Lung (tissue), 12 donors: ENCODE results near the gene ATG7. TPM values are rescaled to one million over a fixed set of nuclear protein-coding genes. Genes with fewer than 3 reads are reported as not detected.

Experiments used
- ATAC-seq: fragments of 200-7000 bp; cut with Tn5 transposase; one replicate; pipeline ENCODE4 v1.9.1; 2020; ENCODE audit warnings: moderate number of reproducible peaks; ENCODE audit not compliant: insufficient read depth, low FRiP score
- DNase-seq, 3 donors: peaks; one replicate each; pipeline ENCODE4 v3.0.0-alpha.2; 2013 to 2017
- H3K27ac ChIP-seq, 2 donors: one replicate each; pipeline ENCODE4 v1.5.1; 2013; ENCODE audit warnings: mild to moderate bottlenecking in 2 of 2, moderate library complexity in 2 of 2, control low read depth in 1 of 2, inconsistent platforms in 1 of 2, low read depth in 1 of 2, low read length in 1 of 2
- H3K27me3 ChIP-seq, 3 donors: one replicate each; pipeline ENCODE4 v1.5.1; 2013; ENCODE audit warnings: low read length in 2 of 3; ENCODE audit not compliant: control insufficient read depth in 3 of 3, insufficient read depth in 3 of 3
- H3K36me3 ChIP-seq, 4 donors: one replicate each; pipeline ENCODE4 v1.5.1; 2013; ENCODE audit warnings: low read length in 4 of 4, mild to moderate bottlenecking in 1 of 4, moderate library complexity in 1 of 4; ENCODE audit not compliant: control insufficient read depth in 4 of 4, insufficient read depth in 4 of 4
- H3K4me1 ChIP-seq, 5 donors: one replicate each; pipeline ENCODE4 v1.5.1; 2013; ENCODE audit warnings: low read length in 5 of 5, mild to moderate bottlenecking in 2 of 5, moderate library complexity in 1 of 5; ENCODE audit not compliant: control insufficient read depth in 5 of 5, insufficient read depth in 5 of 5
- H3K4me3 ChIP-seq: one replicate; pipeline ENCODE4 v1.5.1; 2013; ENCODE audit warnings: mild to moderate bottlenecking, control low read depth, moderate library complexity
- H3K9ac ChIP-seq, 2 donors: one replicate each; pipeline ENCODE4 v1.5.1; 2013; ENCODE audit warnings: low read length in 2 of 2, control low read depth in 1 of 2; ENCODE audit not compliant: insufficient read depth in 1 of 2
- H3K9me3 ChIP-seq, 4 donors: one replicate each; pipeline ENCODE4 v1.5.1; 2013; ENCODE audit warnings: low read length in 3 of 4, mild to moderate bottlenecking in 1 of 4, moderate library complexity in 1 of 4; ENCODE audit not compliant: control insufficient read depth in 4 of 4, insufficient read depth in 3 of 4
- WGBS, 2 donors: extraction: QIAGEN DNeasy Blood & Tissue Kit; methylation state at CpG; one replicate each; pipeline ENCODE4 v1.1.7; 2013; 5-methylcytosine and 5-hydroxymethylcytosine counted together
- polyA plus RNA-seq, 2 donors: library from polyadenylated mRNA; stranded (reverse); fragments of 200-250 nt; gene quantifications; one replicate each; pipeline ENCODE4 v1.2.1, GENCODE V29; 2013
- total RNA-seq, 2 donors: library from RNA; depleted of rRNA in 1 of 2; stranded (reverse); fragments of >200 nt in 1 of 2; gene quantifications; one replicate each; pipeline ENCODE4 v1.2.1, GENCODE V29; 2014 to 2021
- TF ChIP-seq, protein P1 (sequence below): IDR thresholded peaks from 2 replicates; pipeline ENCODE4 v1.5.1; 2012; ENCODE audit warnings: mild to moderate bottlenecking; ENCODE audit errors: control extremely low read depth, extremely low read depth
- donor health status: control.
- donor health status: control.
- donor health status: Bipolar disorder and iron deficiency.
- donor health status: healthy.
- donor health status: DM: yes; HTN: yes; CAD: no.

The ATG7 gene
- total and polyA plus RNA-seq, 4 donors, result 11.2 to 72.0 (median 53.3) TPM

DNA sequence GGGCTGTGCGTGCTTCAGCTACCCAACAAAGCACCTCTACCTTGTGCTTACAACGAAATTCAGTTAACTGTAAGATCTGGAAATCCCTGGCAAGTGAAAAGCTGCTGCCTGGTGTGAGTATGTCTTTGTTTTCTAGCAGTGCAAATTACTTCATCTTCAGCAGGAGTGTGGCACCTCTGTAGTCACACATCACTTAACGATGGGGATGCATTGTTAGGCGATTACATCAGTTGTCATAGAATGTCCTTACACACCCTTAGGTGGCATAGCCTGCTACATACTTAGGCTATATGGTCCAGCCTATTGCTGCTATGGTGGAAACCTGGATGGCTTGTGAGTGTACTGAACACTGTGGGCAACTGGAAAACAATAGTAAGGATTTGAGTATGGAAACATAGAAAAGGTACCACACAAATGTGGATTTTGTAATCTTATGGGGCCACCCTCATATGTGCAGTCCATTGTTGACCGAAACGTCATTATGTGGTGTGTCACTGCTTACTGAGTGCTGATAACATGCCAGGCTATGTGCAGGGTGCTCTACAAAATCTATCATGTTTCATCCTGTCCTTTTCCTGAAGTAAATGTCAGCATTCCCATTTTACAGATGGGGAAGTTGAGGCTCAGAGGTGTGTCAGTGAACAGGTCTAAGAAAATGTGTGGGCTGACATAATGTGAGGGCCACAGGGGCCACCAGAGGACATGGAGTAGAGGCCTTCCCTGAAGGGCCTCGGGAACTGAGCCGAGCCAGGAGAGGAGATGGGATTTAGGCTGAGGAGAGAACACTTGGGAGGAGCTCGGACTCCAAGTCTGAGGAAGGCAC is 198.0 kb downstream of the ATG7 start:
- ATAC-seq, result no peak
- H3K4me3 ChIP-seq, result peak overlapping the region; percentile 1
- no peak overlapping the region for H3K27ac ChIP-seq
- H3K36me3 ChIP-seq, result peaks cover 0 to 6% (median 0%) of the 10 kb centered on the region in 4 donors
- H3K9ac ChIP-seq, result no peak overlapping the region
- TF ChIP-seq, protein P1, sequence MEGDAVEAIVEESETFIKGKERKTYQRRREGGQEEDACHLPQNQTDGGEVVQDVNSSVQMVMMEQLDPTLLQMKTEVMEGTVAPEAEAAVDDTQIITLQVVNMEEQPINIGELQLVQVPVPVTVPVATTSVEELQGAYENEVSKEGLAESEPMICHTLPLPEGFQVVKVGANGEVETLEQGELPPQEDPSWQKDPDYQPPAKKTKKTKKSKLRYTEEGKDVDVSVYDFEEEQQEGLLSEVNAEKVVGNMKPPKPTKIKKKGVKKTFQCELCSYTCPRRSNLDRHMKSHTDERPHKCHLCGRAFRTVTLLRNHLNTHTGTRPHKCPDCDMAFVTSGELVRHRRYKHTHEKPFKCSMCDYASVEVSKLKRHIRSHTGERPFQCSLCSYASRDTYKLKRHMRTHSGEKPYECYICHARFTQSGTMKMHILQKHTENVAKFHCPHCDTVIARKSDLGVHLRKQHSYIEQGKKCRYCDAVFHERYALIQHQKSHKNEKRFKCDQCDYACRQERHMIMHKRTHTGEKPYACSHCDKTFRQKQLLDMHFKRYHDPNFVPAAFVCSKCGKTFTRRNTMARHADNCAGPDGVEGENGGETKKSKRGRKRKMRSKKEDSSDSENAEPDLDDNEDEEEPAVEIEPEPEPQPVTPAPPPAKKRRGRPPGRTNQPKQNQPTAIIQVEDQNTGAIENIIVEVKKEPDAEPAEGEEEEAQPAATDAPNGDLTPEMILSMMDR, result no peak
- H3K9me3 ChIP-seq, result no peaks in the 10 kb centered on the region
- no peak for DNase-seq
- WGBS, 2 donors, result 88 to 91% methylated on average over 9 of the region's 9 CpGs
- no peaks in the 10 kb centered on the region for H3K27me3 ChIP-seq
- peaks cover 0 to 10% (median 0%) of the 10 kb centered on the region in 5 donors for H3K4me1 ChIP-seq

DNA sequence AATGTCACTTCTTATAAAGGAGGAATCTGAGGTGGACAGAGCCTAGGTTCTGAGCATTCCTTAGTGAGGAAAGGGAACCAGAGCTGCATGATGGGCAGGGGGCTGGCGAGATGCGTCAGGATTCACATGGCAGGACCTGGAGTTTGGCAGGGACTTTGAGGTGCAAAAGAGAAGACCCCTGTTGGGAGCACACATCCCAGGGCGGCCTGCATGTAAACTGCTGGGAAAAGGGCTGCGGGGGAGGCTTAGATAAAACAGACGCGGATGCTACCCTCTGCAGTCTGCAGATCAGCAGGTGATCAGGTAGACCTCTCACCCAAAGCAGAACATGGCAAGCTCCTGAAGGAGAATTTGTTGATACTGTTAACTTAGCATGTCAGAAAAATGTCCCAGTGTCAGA is 203.1 kb downstream of the ATG7 start:
- H3K27ac ChIP-seq, result no peak overlapping the region
- no peaks in the 10 kb centered on the region for H3K9me3 ChIP-seq
- TF ChIP-seq, protein P1, result no peak
- H3K4me3 ChIP-seq, result no peak overlapping the region
- ATAC-seq (no peak), DNase-seq (no peak)
- peaks cover 0 to 41% (median 9%) of the 10 kb centered on the region in 5 donors for H3K4me1 ChIP-seq
- 98% methylated on average over 6 of the region's 6 CpGs for WGBS, 2 donors
- H3K9ac ChIP-seq, result no peak overlapping the region
- H3K27me3 ChIP-seq, result no peaks in the 10 kb centered on the region
- H3K36me3 ChIP-seq, result no peaks in the 10 kb centered on the region

DNA sequence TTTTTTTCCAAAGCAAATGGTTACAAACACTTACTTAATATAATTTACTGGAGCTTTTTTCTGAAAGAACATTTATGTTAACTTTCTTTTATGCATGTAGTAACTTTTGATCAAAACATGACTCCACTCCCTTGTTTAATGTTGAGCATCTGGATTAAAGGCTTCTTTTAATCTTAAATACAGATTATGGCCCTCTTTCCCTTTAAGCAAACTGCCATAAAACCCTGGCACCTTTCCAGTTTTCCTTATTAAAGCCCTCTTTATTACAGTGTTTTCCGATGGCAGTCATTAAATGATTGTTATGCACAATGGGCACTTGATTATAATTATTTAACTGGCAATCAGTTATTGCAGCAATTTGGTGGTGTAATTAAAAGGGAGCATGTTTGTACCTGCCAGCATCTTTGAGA is 204.5 kb downstream of the ATG7 start:
- WGBS, 2 donors, result 41 to 71% methylated on average over 1 of the region's 1 CpG
- H3K9me3 ChIP-seq, result no peaks in the 10 kb centered on the region
- TF ChIP-seq, protein P1, result no peak
- H3K4me1 ChIP-seq, result peaks cover 3 to 44% (median 10%) of the 10 kb centered on the region in 5 donors
- no peaks in the 10 kb centered on the region for H3K36me3 ChIP-seq
- H3K9ac ChIP-seq, result no peak overlapping the region
- no peak overlapping the region for H3K4me3 ChIP-seq
- H3K27me3 ChIP-seq, result no peaks in the 10 kb centered on the region
- peak in 2 of 3 donors; percentile 76 to 80 for DNase-seq
- no peak overlapping the region for H3K27ac ChIP-seq
- ATAC-seq, result no peak
